HG03045 (cell line): ENCODE results near the gene EXOC3.
"Not testable (repeated sequence)": the region's sequence is repeated elsewhere in the genome, so short reads cannot be mapped to it uniquely, and the experiment has no call there.

Experiments
- ATAC-seq: cut with Tn5 transposase; IDR thresholded peaks from one replicate; pipeline ENCODE4 v1.9.1; 2021; ENCODE audit warnings: mild to moderate bottlenecking, moderate library complexity; ENCODE audit not compliant: unreplicated experiment

Gene EXOC3

DNA sequence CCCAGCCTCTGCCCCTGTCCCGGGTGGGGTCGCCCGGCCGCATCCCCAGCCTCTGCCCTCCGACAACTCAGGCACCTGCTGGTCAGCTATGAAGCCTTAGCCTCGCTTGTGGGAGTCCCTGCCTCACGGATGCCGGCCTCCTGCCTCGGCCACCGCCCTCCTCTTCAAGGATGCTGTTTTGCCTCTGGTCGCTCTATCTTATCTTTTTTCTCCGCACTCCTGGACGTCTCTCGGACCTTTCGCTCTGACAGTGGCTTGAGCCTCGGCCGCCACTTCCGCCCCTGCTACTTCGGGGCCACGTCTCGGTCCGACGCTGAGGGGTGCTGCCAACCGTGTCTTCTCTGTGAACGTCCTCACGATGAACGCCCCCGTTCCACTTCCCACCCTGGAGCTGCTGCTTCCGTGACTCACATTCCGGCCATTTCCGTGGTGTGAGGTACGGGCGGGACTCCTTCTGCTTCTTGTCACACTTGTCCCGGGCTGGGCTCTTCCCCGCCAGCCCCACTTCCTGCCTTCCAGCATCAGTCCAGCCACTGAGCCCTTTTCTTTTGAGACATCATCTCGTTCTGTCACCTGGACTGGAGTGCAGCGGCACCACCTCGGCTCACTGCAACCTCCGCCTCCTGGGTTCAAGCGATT lies 55.0 kb downstream of the EXOC3 start:
- no peak for ATAC-seq

DNA sequence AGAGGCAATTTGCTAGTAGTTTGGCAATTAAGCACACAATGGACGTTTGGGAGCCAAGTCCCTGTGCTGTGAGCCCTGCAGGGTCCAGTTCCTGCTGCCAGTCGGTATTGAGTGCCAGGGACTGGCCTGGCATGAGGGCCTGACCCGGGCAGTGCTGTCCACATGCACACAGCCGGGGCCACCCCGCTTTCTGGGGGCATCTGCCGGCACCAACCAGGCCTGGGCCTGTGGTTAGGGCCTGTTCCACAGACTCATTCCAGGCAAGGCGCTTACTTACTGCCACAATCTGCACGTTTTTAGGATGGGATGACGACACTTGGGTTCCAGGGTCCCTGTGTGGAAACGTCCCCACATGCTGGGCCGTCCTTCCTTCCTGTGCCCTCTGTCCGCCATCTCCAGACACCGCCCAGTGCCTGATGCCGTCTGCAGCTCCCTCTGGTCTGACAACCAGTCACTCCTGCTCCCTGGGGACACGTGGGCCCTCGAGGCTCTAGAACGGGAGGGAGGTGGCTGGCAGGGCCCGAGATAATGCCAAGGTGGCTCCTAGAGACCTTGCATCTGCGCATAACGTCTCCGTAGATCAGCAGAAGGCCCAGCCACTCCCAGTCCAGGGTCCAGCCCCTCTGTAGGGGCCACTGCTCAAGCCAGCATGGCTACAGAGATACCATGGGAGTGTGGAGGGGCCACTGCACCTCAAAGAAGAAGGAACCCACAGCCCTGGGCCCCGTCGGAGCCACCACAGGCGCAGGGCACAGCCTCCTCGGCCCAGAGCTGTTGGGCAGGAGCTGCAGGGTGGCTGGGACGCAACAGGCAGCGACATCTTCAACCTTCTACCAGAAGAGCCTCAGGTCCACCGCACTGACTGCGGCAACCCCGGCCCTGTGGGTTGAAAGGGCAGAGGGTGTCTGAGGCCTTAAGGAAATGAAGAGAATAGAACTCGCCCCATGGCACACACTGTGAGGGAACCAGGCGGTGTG lies 56.5 kb downstream of the EXOC3 start:
- no peak for ATAC-seq

- ATAC-seq, result no peak
Observed at GRCh38 chr5:500491-500890, 57.5 kb downstream of the EXOC3 start.

- no peak for ATAC-seq
Observed at GRCh38 chr5:501105-501830, 58.3 kb downstream of the EXOC3 start.

- no peak for ATAC-seq
Observed at GRCh38 chr5:501831-502184, 58.8 kb downstream of the EXOC3 start.

DNA sequence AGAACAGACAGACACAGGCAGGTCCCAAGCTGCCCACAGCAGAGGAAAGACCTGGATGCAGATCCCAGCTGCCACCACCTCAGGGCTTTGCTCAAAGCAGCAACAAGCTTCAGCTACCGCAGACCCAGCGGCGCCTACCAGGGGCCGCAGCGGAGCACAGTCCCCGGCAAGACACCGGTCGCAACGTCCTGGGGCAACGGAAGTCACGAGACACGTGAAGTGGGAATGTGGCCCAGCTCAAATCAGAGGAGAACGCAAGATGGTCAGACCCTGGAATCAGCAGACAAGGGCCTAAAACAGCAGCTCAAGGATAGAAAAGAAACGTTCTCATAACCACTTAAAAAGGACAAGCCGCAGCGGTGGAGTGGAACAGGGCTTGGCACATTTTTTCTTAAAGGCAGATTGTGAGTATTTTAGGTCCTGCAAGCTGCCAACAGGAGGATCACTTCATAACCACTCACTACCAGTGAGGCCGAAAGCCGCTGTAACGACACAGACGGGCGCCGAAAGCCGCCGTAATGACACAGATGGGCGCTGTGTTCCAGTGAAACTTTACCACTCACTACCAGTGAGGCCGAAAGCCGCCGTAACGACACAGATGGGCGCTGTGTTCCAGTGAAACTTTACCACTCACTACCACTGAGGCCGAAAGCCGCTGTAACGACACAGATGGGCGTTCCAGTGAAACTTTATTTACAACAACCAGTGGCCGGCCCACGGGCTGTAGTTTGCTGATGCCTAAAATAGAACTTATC lies 59.5 kb downstream of the EXOC3 start:
- no peak for ATAC-seq

GRCh38 chr5:504326-505154 lies 61.6 kb downstream of the EXOC3 start:
- ATAC-seq, result no peak

DNA sequence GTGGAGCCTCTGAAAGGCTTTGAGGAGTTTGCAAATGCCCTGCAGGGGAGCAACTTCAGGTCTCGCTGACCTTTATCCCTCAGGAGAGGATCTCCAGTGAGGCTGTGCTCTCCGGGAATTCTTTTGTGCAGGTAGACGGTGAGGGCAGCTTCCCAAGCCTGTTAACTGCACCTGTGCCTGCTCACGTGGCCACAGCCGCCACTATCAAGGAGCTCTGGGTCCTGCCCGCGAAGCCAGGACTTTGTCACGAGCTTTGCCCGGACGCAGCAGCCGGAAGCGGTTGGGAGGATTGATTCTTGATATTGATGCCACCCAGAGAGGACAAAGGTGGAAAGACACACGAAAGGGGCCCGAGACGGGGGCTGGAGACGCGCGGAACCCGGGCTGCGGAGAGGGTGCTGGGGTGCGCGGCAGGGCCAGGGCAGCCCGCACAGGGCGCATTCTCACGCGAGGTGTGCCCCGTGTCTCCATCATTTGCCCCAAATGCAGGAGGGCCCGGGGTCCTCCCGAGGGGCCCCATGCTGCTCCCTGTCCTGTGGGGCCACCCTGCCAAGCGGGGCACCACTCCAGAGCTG lies 63.1 kb downstream of the EXOC3 start:
- ATAC-seq, result no peak

- ATAC-seq, result not testable (repeated sequence)
Observed at GRCh38 chr5:507986-508575, 65.1 kb downstream of the EXOC3 start.

DNA sequence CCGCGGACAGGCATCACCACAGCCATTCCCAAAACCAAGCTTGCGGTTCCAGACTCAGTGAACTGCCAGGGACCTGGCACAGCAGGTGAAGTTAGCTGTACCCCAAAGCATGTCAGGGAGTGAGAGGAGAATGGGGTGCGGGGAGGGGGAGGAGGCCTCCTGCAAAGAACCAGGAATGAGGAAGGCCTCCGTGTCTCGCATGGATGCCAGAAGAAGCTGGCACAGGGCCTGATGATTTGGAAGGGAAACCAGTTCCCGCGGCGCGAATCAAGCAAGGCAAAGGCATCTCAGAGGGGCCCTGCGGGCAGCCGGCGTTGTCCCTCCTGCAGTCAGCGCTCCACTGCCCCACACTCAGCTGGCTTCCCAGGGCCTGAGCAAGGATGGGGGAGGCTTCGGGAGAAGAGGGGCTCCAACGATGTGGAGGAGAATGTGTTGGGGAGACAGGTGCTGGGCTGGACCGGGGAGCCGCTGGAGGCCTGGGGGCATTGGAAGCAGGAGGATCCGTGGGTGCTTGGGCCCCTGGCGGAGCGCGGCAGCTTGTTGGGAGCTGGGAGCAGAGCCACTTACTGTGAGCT lies 66.7 kb downstream of the EXOC3 start:
- no peak for ATAC-seq

GRCh38 chr5:510521-510920 lies 67.5 kb downstream of the EXOC3 start:
- no peak for ATAC-seq

DNA sequence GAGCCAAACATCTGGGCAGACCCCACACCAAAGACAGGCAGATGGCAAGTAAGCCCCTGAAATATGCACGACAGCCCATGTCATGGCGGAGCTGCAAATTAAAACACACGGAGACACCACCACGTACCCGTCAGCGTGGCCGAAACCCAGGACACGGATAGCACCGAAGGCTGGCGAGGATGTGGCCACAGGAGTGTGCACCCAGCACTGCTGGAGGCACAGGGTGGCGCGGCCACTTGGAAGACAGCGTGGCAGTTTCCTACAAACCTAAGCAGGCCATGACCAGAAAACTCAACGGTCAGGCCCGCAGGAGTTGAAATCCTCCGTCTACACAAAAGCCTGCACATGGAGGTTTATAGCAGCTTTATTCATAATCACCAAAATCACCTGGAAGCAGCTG lies 68.5 kb downstream of the EXOC3 start:
- no peak for ATAC-seq

- ATAC-seq, result no peak
Observed at GRCh38 chr5:513216-514100, 70.5 kb downstream of the EXOC3 start.

GRCh38 chr5:514101-514485 lies 71.1 kb downstream of the EXOC3 start:
- no peak for ATAC-seq

GRCh38 chr5:514673-515072 lies 71.7 kb downstream of the EXOC3 start:
- no peak for ATAC-seq

GRCh38 chr5:515273-515836 lies 72.4 kb downstream of the EXOC3 start:
- ATAC-seq, result no peak

- no peak for ATAC-seq
Observed at GRCh38 chr5:516338-516925, 73.5 kb downstream of the EXOC3 start.
